ENCODE measurements around the gene CATSPER3. TPM values are rescaled to one million over a fixed set of nuclear protein-coding genes. Genes with fewer than 3 reads are reported as not detected.

CATSPER3 gene
- total RNA-seq, 1 experiment from 2014 or later, result 0.50 TPM

GRCh38 chr5:135012951-135013391 is 45.3 kb downstream of the CATSPER3 start:
- H3K36me3 Mint-ChIP-seq (ENCODE audit: insufficient read depth in 1 of 3, low read depth in 3 of 3), result no peaks in the 10 kb centered on the region
- Histone ChIP-seq H2BK120ac (ENCODE audit: low read depth, low read length, poor library complexity, severe bottlenecking) (no peak overlapping the region), H2BK12ac (ENCODE audit: insufficient read length, low read depth, low read length) (no peak overlapping the region), H2BK20ac (ENCODE audit: low read depth, low read length, poor library complexity, severe bottlenecking) (no peak overlapping the region), H4K20me1 (ENCODE audit: control insufficient read depth, insufficient read depth, insufficient read length) (no peaks in the 10 kb centered on the region), H3K4ac (ENCODE audit: low read depth, low read length) (no peak overlapping the region), H3K79me1 (ENCODE audit: insufficient read depth, low read depth, low read length, poor library complexity, severe bottlenecking) (no peaks in the 10 kb centered on the region), H3T11ph (ENCODE audit: low read length) (no peak overlapping the region), H3K56ac (ENCODE audit: insufficient read length, low read depth, low read length) (no peak overlapping the region), H3K18ac (ENCODE audit: insufficient read length, low read depth, low read length) (no peak overlapping the region), H2BK5ac (ENCODE audit: insufficient read length, low read length) (no peak overlapping the region), H3K14ac (ENCODE audit: insufficient read depth, low read length) (no peak overlapping the region), H3K23ac (ENCODE audit: insufficient read length, low read depth, low read length) (no peak overlapping the region), H3K9me3 (ENCODE audit: control insufficient read depth, low read depth, low read length) (no peaks in the 10 kb centered on the region), H3K23me2 (ENCODE audit: insufficient read length, low read depth, low read length, poor library complexity, severe bottlenecking) (no peaks in the 10 kb centered on the region), H3K4me1 (ENCODE audit: insufficient read depth, low read length) (no peaks in the 10 kb centered on the region), H3K79me2 (ENCODE audit: insufficient read depth, low read length) (no peaks in the 10 kb centered on the region), H3K27ac (ENCODE audit: insufficient read length, low read depth, low read length) (no peak overlapping the region), H2BK15ac (ENCODE audit: low read depth, low read length) (no peak overlapping the region), H3K27me3 (ENCODE audit: insufficient read depth, low read length) (no peaks in the 10 kb centered on the region), H4K5ac (ENCODE audit: insufficient read length, low read depth, low read length) (no peak overlapping the region), H2AFZ (ENCODE audit: low read length) (no peak overlapping the region), H3K4me2 (ENCODE audit: insufficient read depth, insufficient read length, low read length) (no peak overlapping the region), H2AK5ac (ENCODE audit: insufficient read length, low read length) (no peak overlapping the region), H4K8ac (replicated peaks; ENCODE audit: insufficient read length, low read depth, low read length) (no peak overlapping the region), H4K91ac (ENCODE audit: insufficient read length, low read depth, low read length) (no peak overlapping the region), H3K9ac (ENCODE audit: extremely low read depth, insufficient read length, low read length) (no peak overlapping the region)
- DNase-seq, result no peak
- H3K27me3 Mint-ChIP-seq (ENCODE audit: low read depth), result peaks cover 37% of the 10 kb centered on the region
- no peak overlapping the region for H3K27ac Mint-ChIP-seq
- no peaks in the 10 kb centered on the region for H3K9me3 Mint-ChIP-seq
- no CpG with 5 or more reads among the region's 5 CpGs for WGBS (ENCODE audit: extremely low coverage, insufficient read length, low lambda C conversion rate)
- TF ChIP-seq CTCF (conservative IDR thresholded peaks at IDR 0.05), result no peak
- peaks cover 3% of the 10 kb centered on the region in 2 experiments; a peak in 1 of 4 replicates for H3K4me1 Mint-ChIP-seq
- H3K4me3 Mint-ChIP-seq, result no peak overlapping the region

Measured in H9 (cell line).